BLaER1 treated with 17β-estradiol and CSF1 and Interleukin-3, amounts not matched to agents 10 nM and 100 nM (cell line): Measurements from ENCODE around the gene KRT8.

Experiments
- H3K27ac ChIP-seq, 11 experiments: shearing (Covaris generic); formaldehyde crosslinking; 2 replicates each; pipeline ENCODE4 v1.8.1; 2022
- H3K27me3 ChIP-seq, 11 experiments: shearing (Covaris generic); formaldehyde crosslinking; 2 replicates each; pipeline ENCODE4 v1.8.1; 2022
- H3K36me3 ChIP-seq, 11 experiments: shearing (Covaris generic); formaldehyde crosslinking; 2 replicates each; pipeline ENCODE4 v1.8.1; 2022
- H3K4me1 ChIP-seq, 10 experiments: shearing (Covaris generic); formaldehyde crosslinking; 2 replicates each; pipeline ENCODE4 v1.8.1; 2022
- H3K4me2 ChIP-seq, 11 experiments: shearing (Covaris generic); formaldehyde crosslinking; 2 replicates each; pipeline ENCODE4 v1.8.1; 2022
- H3K4me3 ChIP-seq, 10 experiments: shearing (Covaris generic); formaldehyde crosslinking; 2 replicates each; pipeline ENCODE4 v1.8.1; 2022
- H3K9ac ChIP-seq, 11 experiments: shearing (Covaris generic); formaldehyde crosslinking; 2 replicates each; pipeline ENCODE4 v1.8.1; 2022
- H3K9me3 ChIP-seq, 11 experiments: shearing (Covaris generic); formaldehyde crosslinking; replicated peaks in 1 of 11; 2 replicates each; pipeline ENCODE4 v1.8.1; 2022
- H4K20me1 ChIP-seq, 11 experiments: shearing (Covaris generic); formaldehyde crosslinking; 2 replicates each; pipeline ENCODE4 v1.8.1; 2022
- Cebpa-rat ChIP-seq, 11 experiments: shearing (Covaris generic); IDR thresholded peaks; 2 replicates each; pipeline ENCODE4 v1.8.1; 2022

KRT8 gene

DNA sequence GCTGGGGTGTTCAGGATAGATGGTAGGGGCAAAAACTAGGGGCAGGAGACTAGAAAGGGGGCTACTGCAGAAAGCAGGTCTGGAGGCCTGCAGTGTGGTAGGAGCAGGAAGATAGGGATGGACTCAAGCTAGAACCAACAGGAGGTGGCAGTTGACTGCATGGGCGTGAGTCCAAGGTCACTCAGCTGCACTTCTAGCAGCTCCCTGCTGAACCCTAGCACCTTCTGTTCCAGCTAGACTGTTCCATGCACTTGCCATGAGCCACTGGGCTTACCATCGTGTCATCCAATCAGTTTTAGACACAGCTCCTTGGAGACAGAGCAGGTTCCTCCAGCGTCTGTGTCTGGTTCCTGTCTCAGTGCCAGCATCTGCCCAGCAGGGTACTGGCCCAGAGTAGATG lies 11.3 kb upstream of the KRT8 start:
- Histone ChIP-seq H3K4me1 (peaks cover 0 to 2% (median under 1%) of the 10 kb centered on the region in 10 experiments; a peak in 5 of 20 replicates), H3K36me3 (no peaks in the 10 kb centered on the region), H3K27ac (no peak overlapping the region), H3K9me3 (peaks cover 0 to 21% (median 0%) of the 10 kb centered on the region in 11 experiments; a peak in 4 of 22 replicates), H3K4me2 (no peak overlapping the region), H4K20me1 (no peaks in the 10 kb centered on the region), H3K4me3 (no peak overlapping the region), H3K9ac (no peak overlapping the region), H3K27me3 (no peaks in the 10 kb centered on the region)
- TF ChIP-seq Cebpa-rat (IDR thresholded peaks at IDR 0.05), result no peak

DNA sequence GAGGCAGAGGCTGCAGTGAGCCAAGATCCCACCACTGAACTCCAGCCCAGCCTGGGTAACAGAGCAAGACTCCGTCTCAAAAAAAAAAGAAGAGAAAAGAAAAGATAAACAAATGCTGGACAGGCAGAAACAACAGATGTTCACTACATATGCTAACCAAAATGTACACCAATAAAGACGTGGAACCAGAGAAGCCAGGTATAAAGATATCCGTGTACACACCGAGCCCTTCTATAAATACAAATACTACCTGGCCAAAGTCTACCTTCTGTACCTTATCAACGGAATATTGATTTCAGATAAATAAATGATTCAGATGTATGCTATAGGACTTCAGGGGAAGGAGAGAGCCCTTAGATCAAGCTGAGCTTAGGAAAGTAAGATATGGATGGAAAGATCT lies 10.8 kb upstream of the KRT8 start:
- Histone ChIP-seq H3K27ac (no peak overlapping the region), H3K4me2 (no peak overlapping the region), H4K20me1 (no peaks in the 10 kb centered on the region), H3K36me3 (no peaks in the 10 kb centered on the region), H3K4me3 (no peak overlapping the region), H3K27me3 (no peaks in the 10 kb centered on the region), H3K4me1 (peaks cover 3 to 8% (median 6%) of the 10 kb centered on the region in 10 experiments), H3K9ac (no peak overlapping the region), H3K9me3 (peaks cover 0 to 21% (median 0%) of the 10 kb centered on the region in 11 experiments; a peak in 4 of 22 replicates)
- no peak for TF ChIP-seq Cebpa-rat (IDR thresholded peaks at IDR 0.05)

DNA sequence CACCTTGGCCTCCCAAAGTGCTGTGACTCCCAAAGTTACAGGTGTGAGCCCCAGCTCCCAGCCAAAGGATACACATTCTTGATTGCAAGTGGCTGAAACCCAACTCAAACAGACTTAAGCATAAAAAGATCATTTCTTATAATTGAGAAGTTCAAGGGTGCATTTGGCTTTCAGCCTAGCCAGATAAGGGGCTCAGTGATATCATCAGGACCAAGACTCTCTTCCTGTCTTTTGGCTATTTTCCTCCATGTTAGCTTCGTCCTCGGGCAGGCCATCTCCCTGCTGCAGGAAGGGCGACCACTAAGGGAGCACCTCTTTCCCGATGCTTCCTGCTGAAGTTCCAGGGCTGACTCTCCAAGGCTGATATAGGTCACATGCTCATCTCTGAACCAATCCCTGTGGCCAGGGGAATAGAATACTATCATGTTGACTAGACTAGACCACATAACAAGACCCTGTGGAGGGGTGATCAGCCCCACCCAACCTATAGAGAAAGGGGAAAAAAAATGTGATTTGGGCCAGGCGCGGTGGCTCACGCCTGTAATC lies 9.8 kb upstream of the KRT8 start:
- Histone ChIP-seq H3K4me1 (peaks cover 9 to 14% (median 10%) of the 10 kb centered on the region in 10 experiments), H3K9me3 (peaks cover 0 to 21% (median 0%) of the 10 kb centered on the region in 11 experiments; a peak in 4 of 22 replicates), H3K27ac (no peak overlapping the region), H3K36me3 (no peaks in the 10 kb centered on the region), H4K20me1 (no peaks in the 10 kb centered on the region; a peak in 1 of 22 replicates), H3K27me3 (no peaks in the 10 kb centered on the region), H3K4me3 (no peak overlapping the region), H3K9ac (no peak overlapping the region), H3K4me2 (no peak overlapping the region)
- TF ChIP-seq Cebpa-rat (IDR thresholded peaks at IDR 0.05), result no peak

DNA sequence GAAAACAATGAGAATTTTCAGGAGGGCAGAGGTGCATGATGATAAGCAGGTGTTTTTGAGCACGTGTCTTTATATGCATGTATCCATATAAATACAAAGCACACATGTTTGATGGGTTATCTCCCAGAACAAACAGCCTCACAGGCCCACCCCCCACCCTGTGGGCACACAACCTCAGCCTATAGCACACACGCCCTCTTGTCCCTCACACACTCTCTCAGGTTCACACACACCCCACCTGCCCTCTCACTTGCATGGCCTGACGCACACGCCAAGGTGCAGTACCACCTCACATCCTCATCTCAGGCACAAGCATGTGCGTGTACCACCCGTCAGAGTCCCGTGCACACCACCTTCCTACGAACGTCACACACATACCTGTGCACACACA lies 8.6 kb upstream of the KRT8 start:
- H3K27me3 ChIP-seq, result no peaks in the 10 kb centered on the region
- no peaks in the 10 kb centered on the region for H3K36me3 ChIP-seq

DNA sequence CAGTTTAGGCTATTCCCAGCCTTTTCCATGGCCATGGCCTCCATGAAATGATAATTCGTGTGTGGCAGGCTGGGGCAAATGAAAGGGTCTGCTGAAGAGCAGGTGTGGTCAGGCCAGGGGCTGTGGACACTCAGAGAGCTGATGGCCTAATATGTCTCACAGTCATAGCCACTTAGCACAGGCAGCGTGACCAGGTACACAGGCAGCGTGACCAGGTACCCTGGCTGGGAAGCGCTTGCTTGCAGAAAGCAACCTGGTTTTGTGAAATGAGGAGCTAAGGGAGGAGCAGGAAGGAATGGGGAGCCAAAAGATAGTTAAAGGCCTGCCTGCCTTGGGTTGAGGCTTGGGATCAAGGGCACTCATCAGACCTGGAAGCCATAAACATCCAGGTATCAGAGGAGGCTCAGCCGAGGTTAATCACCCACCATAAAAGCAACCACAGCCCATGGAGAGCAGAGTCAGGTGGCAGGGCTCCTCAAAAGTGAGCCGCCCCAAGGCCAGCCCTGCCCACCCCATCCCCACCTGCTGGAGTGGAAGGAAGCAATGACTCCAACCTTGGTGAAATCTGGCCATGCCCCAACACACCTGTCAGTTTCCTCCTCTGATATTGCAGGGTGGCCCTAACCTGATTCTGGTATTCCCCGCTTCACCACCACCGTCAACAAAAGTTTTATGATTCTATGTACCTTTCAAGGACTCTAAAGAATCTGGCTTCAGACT lies 8.0 kb upstream of the KRT8 start:
- TF ChIP-seq Cebpa-rat (IDR thresholded peaks at IDR 0.05), result no peak

More for the DNA sequence above, 8.6 kb upstream of the KRT8 start:
- Histone ChIP-seq H3K4me1 (peaks cover 9 to 15% (median 11%) of the 10 kb centered on the region in 10 experiments), H3K27ac (no peak overlapping the region), H3K4me3 (no peak overlapping the region), H3K9me3 (peaks cover 0 to 17% (median 0%) of the 10 kb centered on the region in 11 experiments; a peak in 4 of 22 replicates), H4K20me1 (no peaks in the 10 kb centered on the region; a peak in 1 of 22 replicates), H3K4me2 (no peak overlapping the region), H3K9ac (no peak overlapping the region)
- no peak for TF ChIP-seq Cebpa-rat (IDR thresholded peaks at IDR 0.05)

DNA sequence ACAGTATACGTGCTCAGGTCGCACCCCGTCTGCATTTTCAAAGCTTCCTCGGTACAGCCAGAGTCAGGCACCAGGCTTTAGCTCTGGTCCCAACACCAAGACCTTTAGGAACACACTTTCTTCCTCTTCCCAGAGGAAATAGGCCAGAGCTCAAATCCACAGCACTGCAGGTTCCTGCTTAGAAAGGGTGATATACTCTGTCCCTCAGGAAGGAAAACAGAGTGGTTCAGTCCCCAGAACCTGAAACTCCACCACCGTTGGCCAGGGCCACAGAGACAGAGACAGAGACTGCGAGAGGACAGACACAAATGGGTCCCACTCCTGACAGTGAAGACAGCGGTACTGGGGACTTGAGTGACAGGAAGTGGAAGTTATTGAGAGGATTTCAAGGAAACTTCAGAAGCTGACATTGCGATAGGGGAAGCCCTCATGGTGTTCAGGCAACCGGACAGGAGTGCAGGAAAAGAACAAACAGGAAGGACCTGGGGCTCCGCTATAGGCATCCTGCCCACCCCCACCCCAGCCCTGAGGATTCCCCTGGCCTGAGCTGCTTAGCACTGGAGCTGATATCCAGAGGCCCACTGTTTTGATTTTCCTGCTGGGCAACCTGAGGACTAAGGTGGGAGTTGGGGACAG lies 5.5 kb upstream of the KRT8 start:
- Histone ChIP-seq H3K4me1 (peaks cover 10 to 29% (median 21%) of the 10 kb centered on the region in 10 experiments), H3K27me3 (no peaks in the 10 kb centered on the region), H3K9ac (no peak overlapping the region), H3K27ac (peak overlapping the region in 1 of 11 experiments; percentile 6; a peak in 1 of 22 replicates), H3K4me2 (peak overlapping the region; percentile 29 to 69 (median 51); a peak in 20 of 22 replicates), H3K9me3 (no peaks in the 10 kb centered on the region), H3K36me3 (no peaks in the 10 kb centered on the region), H4K20me1 (no peaks in the 10 kb centered on the region; a peak in 2 of 22 replicates), H3K4me3 (no peak overlapping the region)
- no peak for TF ChIP-seq Cebpa-rat (IDR thresholded peaks at IDR 0.05)

More for the DNA sequence above, 8.0 kb upstream of the KRT8 start:
- Histone ChIP-seq H3K4me2 (no peak overlapping the region), H3K9ac (no peak overlapping the region), H3K27me3 (no peaks in the 10 kb centered on the region), H3K9me3 (peaks cover 0 to 12% (median 0%) of the 10 kb centered on the region in 11 experiments; a peak in 2 of 22 replicates), H4K20me1 (no peaks in the 10 kb centered on the region; a peak in 1 of 22 replicates), H3K4me3 (no peak overlapping the region), H3K27ac (no peak overlapping the region), H3K4me1 (peaks cover 10 to 20% (median 15%) of the 10 kb centered on the region in 10 experiments), H3K36me3 (no peaks in the 10 kb centered on the region)

DNA sequence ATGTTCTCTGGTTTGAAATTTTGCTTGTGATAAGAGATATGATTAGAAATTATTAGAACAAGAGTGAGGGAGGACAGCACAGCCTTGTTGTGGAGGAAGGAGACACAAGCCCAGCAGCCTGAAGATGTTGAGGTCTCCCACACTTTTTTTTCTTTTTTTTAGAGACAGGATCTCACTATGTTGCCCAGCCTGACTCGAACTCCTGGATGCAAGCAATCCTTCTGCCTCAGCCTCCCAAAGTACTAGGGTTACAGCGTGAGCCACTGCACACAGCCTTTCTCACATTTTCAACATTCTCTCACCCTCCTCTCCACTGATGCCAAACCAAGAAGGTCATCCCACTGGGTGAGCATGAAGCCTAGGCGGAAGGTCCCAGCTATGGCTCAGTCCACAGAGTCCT lies 4.9 kb upstream of the KRT8 start:
- no peak for TF ChIP-seq Cebpa-rat (IDR thresholded peaks at IDR 0.05)

DNA sequence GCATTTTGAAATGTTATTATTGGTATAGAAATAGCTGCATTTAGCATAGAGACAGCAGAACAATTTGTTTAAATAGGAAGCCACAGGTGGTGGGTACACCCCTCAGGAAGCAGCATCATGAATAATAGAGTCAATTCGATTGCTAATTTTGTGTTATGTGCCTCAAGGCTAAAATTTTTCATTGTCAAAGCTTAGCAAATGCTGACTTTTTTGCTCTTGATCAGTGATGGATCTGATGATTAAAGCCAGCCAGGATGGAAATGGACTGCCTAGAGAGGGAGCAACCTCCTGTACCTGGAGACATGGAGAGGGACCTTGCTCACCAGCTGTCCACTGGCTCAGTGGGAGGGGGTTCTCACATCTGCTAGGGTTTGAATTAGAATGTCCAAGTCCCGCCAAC lies 4.5 kb upstream of the KRT8 start:
- Histone ChIP-seq H3K36me3 (no peaks in the 10 kb centered on the region), H3K4me1 (peaks cover 10 to 29% (median 21%) of the 10 kb centered on the region in 10 experiments), H3K9ac (no peak overlapping the region), H4K20me1 (no peaks in the 10 kb centered on the region; a peak in 2 of 22 replicates), H3K27me3 (no peaks in the 10 kb centered on the region), H3K4me3 (no peak overlapping the region), H3K9me3 (no peaks in the 10 kb centered on the region), H3K27ac (no peak overlapping the region), H3K4me2 (no peak overlapping the region)
- no peak for TF ChIP-seq Cebpa-rat (IDR thresholded peaks at IDR 0.05)

More for the DNA sequence above, 4.9 kb upstream of the KRT8 start:
- Histone ChIP-seq H3K9ac (no peak overlapping the region), H3K4me2 (no peak overlapping the region; a peak in 1 of 22 replicates), H3K4me3 (no peak overlapping the region), H3K9me3 (no peaks in the 10 kb centered on the region), H3K4me1 (peaks cover 10 to 29% (median 21%) of the 10 kb centered on the region in 10 experiments), H4K20me1 (no peaks in the 10 kb centered on the region; a peak in 2 of 22 replicates), H3K36me3 (no peaks in the 10 kb centered on the region), H3K27ac (no peak overlapping the region), H3K27me3 (no peaks in the 10 kb centered on the region)
